Suprapubic skin (tissue), 4 donors: ENCODE measurements around the gene PRKCE.
"Not testable (repeated sequence)": the region's sequence is repeated elsewhere in the genome, so short reads cannot be mapped to it uniquely, and the experiment has no call there.

Experiments used
- EP300 ChIP-seq: sonication (generic); formaldehyde crosslinking; IDR thresholded peaks from one replicate; pipeline ENCODE4 v1.6.1; 2017; ENCODE audit warnings: antibody characterized with exemption
- POLR2AphosphoS5 ChIP-seq, 3 donors: sonication (generic); formaldehyde crosslinking; IDR thresholded peaks; one replicate each; pipeline ENCODE4 v1.6.1; 2017; ENCODE audit warnings: antibody characterized with exemption in 3 of 3
- TF ChIP-seq, protein P1 (sequence below), 2 donors: fragments of 200-600 bp in 1 of 2; fragments of 450-650 bp in 1 of 2; sonication (generic) in 1 of 2; IDR thresholded peaks; one replicate each; pipeline ENCODE4 v1.5.1; 2016 to 2019; ENCODE audit warnings: antibody characterized with exemption in 2 of 2, mild to moderate bottlenecking in 1 of 2, moderate library complexity in 1 of 2

GRCh38 chr2:45917561-45918176 lies 266.2 kb downstream of the PRKCE start:
- not testable (repeated sequence) for TF ChIP-seq POLR2AphosphoS5 (IDR thresholded peaks at IDR 0.05); EP300
- TF ChIP-seq, protein P1, sequence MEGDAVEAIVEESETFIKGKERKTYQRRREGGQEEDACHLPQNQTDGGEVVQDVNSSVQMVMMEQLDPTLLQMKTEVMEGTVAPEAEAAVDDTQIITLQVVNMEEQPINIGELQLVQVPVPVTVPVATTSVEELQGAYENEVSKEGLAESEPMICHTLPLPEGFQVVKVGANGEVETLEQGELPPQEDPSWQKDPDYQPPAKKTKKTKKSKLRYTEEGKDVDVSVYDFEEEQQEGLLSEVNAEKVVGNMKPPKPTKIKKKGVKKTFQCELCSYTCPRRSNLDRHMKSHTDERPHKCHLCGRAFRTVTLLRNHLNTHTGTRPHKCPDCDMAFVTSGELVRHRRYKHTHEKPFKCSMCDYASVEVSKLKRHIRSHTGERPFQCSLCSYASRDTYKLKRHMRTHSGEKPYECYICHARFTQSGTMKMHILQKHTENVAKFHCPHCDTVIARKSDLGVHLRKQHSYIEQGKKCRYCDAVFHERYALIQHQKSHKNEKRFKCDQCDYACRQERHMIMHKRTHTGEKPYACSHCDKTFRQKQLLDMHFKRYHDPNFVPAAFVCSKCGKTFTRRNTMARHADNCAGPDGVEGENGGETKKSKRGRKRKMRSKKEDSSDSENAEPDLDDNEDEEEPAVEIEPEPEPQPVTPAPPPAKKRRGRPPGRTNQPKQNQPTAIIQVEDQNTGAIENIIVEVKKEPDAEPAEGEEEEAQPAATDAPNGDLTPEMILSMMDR (IDR thresholded peaks at IDR 0.05), result not testable (repeated sequence)
